HG03280 (cell line): ENCODE results near the gene APPBP2.

Source experiments
- ATAC-seq: cut with Tn5 transposase; IDR thresholded peaks from one replicate; pipeline ENCODE4 v1.9.1; 2021; ENCODE audit warnings: mild to moderate bottlenecking, moderate library complexity; ENCODE audit not compliant: unreplicated experiment

Gene APPBP2

DNA sequence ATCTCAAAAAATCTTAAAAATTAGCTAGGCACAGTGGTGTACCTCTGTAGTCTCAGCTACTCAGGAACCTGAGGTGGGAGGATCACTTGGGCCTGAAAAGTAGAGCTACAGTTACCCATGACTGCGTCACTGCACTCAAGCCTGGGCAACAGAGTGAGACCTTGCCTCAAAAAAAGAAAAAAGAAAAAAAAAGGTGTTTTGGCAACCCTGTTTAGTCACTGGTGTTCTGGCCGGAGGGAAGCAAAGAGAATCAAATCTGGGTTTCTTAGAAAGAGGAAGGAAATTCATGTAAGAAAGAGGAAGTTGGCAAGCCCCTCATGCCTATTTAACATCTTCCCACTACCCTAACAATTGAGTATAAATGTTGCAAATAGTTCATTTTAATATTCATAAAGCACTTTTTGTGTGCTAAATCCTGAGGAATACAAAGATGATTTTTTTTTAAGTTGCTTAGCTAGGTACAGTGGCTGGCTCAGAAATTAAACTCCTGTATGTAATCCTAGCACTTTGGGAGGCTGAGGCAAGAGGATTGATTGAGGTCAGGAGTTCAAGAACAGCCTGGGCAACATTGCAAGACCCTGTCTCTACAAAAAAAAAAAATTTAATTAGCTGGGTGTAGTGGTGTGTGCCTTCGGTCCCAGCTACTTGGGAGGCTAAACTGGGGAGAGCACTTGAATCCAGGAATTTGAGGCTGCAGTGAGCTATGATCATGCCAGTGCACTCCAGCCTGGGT is 127.6 kb downstream of the APPBP2 start:
- ATAC-seq: no peak

GRCh38 chr17:60396412-60396811 is 129.6 kb downstream of the APPBP2 start:
- no peak for ATAC-seq

DNA sequence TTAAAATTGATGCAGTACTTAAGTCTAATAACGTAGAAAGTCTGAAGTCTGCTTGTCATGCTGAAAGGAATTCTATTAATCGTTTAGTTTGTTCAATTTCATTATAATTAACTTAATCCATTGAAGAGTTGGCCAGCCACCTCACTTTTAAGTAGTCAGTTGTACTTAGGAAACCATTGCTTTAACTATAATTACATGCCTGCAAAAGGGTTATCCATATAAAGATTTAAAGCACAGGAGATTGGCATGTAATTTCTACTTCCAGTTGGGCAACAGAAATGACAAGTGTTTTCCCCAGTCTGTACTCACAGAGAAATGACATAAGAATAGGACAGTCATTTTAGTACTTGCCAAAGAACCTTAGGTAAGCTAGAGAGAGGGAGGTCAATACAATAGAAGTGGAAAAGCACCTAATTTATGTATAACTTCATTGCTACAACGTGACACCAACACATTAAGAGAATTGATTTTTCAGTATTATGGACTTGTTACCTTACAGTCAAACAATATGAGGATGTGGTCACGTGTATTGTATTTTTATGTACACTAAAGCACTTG is 130.5 kb downstream of the APPBP2 start:
- ATAC-seq: no peak

DNA sequence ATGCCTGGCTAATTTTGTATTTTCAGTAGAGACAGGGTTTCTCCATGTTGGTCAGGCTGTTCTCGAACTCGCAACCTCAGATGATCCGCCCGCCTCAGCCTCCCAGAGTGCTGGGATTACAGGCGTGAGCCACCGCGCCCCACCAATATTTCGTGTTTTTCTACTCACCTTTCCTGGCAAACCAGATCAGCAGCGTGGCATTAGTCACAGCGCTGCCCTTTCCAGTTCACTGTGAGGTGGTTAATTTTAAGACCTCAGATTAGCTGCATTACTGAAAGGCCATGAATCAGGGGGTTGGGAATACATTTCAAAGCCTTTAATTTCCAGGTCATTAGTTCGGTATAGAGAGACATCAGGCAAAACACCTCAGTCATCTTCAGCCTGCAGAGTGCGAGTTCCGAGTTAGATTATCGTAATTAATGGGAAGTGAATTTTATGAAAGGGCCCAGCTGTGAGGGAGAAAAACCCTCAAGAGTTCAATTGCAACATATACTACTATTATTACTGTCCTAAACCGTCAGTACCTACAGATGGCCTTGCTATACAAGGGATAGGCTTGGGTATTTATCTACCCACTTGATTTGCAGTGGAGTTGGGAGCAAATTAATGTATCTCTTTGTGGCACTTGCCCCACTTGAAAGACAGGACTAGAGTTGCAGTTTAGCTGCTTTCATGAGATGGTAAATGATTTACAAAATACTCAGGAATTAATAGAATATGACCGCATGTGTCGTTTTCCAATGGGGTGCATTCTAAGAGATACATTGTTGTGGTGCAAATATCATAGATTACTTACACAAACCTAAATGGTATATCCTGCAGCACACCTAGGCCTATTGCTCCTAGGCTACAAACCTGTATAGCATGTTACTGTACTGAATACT is 132.0 kb downstream of the APPBP2 start:
- no peak for ATAC-seq
